LNCaP clone FGC (cell line): ENCODE measurements around the gene NET1.

ENCODE experiments used
- DNase-seq: peaks from one replicate; pipeline ENCODE4 v3.0.0-alpha.2; 2011; ENCODE audit warnings: low read depth
- H3K4me3 ChIP-seq: 2 replicates; pipeline ENCODE4 v1.5.1; 2011; ENCODE audit warnings: mild to moderate bottlenecking, low read depth, low read length, control low read depth
- CTCF ChIP-seq: IDR thresholded peaks from 2 replicates; pipeline ENCODE4 v1.5.1; 2012; ENCODE audit warnings: mild to moderate bottlenecking; ENCODE audit not compliant: control insufficient read depth, insufficient read depth; ENCODE audit errors: extremely low read depth

NET1 gene

GRCh38 chr10:5456563-5456962 lies 44.2 kb downstream of the NET1 start:
- no peak for DNase-seq
- no peak for TF ChIP-seq CTCF
- H3K4me3 ChIP-seq = no peak overlapping the region

GRCh38 chr10:5457741-5458140 lies 45.4 kb downstream of the NET1 start:
- DNase-seq = no peak
- H3K4me3 ChIP-seq = no peak overlapping the region
- no peak for TF ChIP-seq CTCF

GRCh38 chr10:5458425-5458824 lies 46.1 kb downstream of the NET1 start:
- no peak overlapping the region for H3K4me3 ChIP-seq
- DNase-seq = no peak
- TF ChIP-seq CTCF = no peak

- DNase-seq = no peak
Measured at GRCh38 chr10:5458949-5459747, 46.8 kb downstream of the NET1 start.

GRCh38 chr10:5460468-5461202 lies 48.3 kb downstream of the NET1 start:
- DNase-seq = no peak
- no peak overlapping the region for H3K4me3 ChIP-seq
- no peak for TF ChIP-seq CTCF

More at GRCh38 chr10:5458949-5459747, 46.8 kb downstream of the NET1 start:
- TF ChIP-seq CTCF = no peak
- no peak overlapping the region for H3K4me3 ChIP-seq

- H3K4me3 ChIP-seq = no peak overlapping the region
- DNase-seq = no peak
Measured at GRCh38 chr10:5461203-5461588, 48.8 kb downstream of the NET1 start.

More at GRCh38 chr10:5461203-5461588, 48.8 kb downstream of the NET1 start:
- TF ChIP-seq CTCF = no peak
